Measurements from ENCODE around the gene CMBL.

GRCh38 chr5:10275991-10276390 is 31.7 kb downstream of the CMBL start:
- no peak for TF ChIP-seq USF2 (IDR thresholded peaks at IDR 0.05; ENCODE audit: low read depth, low read length)
- TF ChIP-seq USF2 (CRISPR knock-in tag; IDR thresholded peaks at IDR 0.05; ENCODE audit: borderline replicate concordance) = no peak
- TF ChIP-seq CHD2 (IDR thresholded peaks at IDR 0.05; ENCODE audit: low read depth, low read length) = no peak
- TF ChIP-seq ZSCAN29 (CRISPR knock-in tag; conservative IDR thresholded peaks at IDR 0.05) = no peak
- TF ChIP-seq, protein P1, sequence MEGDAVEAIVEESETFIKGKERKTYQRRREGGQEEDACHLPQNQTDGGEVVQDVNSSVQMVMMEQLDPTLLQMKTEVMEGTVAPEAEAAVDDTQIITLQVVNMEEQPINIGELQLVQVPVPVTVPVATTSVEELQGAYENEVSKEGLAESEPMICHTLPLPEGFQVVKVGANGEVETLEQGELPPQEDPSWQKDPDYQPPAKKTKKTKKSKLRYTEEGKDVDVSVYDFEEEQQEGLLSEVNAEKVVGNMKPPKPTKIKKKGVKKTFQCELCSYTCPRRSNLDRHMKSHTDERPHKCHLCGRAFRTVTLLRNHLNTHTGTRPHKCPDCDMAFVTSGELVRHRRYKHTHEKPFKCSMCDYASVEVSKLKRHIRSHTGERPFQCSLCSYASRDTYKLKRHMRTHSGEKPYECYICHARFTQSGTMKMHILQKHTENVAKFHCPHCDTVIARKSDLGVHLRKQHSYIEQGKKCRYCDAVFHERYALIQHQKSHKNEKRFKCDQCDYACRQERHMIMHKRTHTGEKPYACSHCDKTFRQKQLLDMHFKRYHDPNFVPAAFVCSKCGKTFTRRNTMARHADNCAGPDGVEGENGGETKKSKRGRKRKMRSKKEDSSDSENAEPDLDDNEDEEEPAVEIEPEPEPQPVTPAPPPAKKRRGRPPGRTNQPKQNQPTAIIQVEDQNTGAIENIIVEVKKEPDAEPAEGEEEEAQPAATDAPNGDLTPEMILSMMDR (CRISPR knock-in tag; IDR thresholded peaks at IDR 0.05) = no peak
- TF ChIP-seq ELF1 (CRISPR knock-in tag; IDR thresholded peaks at IDR 0.05) = no peak

Data from HepG2 (cell line).